SK-N-SH (cell line): ENCODE data around the gene ADISSP. TPM values are rescaled to one million over a fixed set of nuclear protein-coding genes. Genes with fewer than 3 reads are reported as not detected.
A peak's percentile ranks its signal among the peaks of the same experiment; 100 is the strongest.

ENCODE experiments used
- CTCF ChIA-PET: fragments of 300-600, 350-600 bp; formaldehyde crosslinking; extraction: SDS; loops from one replicate; lab custom pipeline; 2021; lab: Yijun Ruan, JAX
- POLR2A ChIA-PET: fragments of 350-600 bp; sonication (Branson Sonifier 250); formaldehyde crosslinking; extraction: SDS; loops from one replicate; lab custom pipeline; 2020; ENCODE audit warnings: antibody characterized with exemption, inconsistent platforms; lab: Yijun Ruan, JAX
- DNase-seq: peaks from one replicate; pipeline ENCODE4 v3.0.0; 2012
- H2AFZ ChIP-seq: fragments of 200-600 bp; sonication (generic); 2 replicates; pipeline ENCODE4 v1.8.1; 2016; ENCODE audit warnings: antibody characterized with exemption, mild to moderate bottlenecking, low read depth
- H3F3A ChIP-seq: fragments of 200-600 bp; sonication (generic); replicated peaks from 2 replicates; pipeline ENCODE3; 2016; ENCODE audit warnings: antibody characterized with exemption, mild to moderate bottlenecking; ENCODE audit not compliant: insufficient read depth
- H3K27ac ChIP-seq, 2 experiments: fragments of 200-500 bp in 1 of 2; fragments of 200-600 bp in 1 of 2; sonication (Bioruptor generic) in 1 of 2; sonication (generic), shearing (Covaris generic) in 1 of 2; 2 replicates each; pipeline versions ENCODE4 v1.5.1 to v1.6.1; 2014 to 2016; ENCODE audit warnings: low read depth in 2 of 2, inconsistent platforms in 1 of 2, low read length in 1 of 2, mild to moderate bottlenecking in 1 of 2, mixed read lengths in 1 of 2
- H3K27me3 ChIP-seq: fragments of 200-600 bp; sonication (generic), shearing (Covaris generic); 2 replicates; pipeline ENCODE4 v1.6.1; 2016; ENCODE audit warnings: mixed run types; ENCODE audit not compliant: insufficient read depth
- H3K36me3 ChIP-seq, 2 experiments: fragments of 200-500 bp in 1 of 2; fragments of 200-600 bp in 1 of 2; sonication (Bioruptor generic) in 1 of 2; sonication (generic) in 1 of 2; replicated peaks in 1 of 2; 2 replicates each; pipeline versions ENCODE3 to v1.5.1; 2014 to 2016; ENCODE audit warnings: low read length in 1 of 2, mild to moderate bottlenecking in 1 of 2; ENCODE audit not compliant: insufficient read depth in 2 of 2, control insufficient read depth in 1 of 2
- H3K4me1 ChIP-seq, 2 experiments: fragments of 200-500 bp in 1 of 2; fragments of 200-600 bp in 1 of 2; sonication (Bioruptor generic) in 1 of 2; sonication (generic), shearing (Covaris generic) in 1 of 2; 2 replicates each; pipeline versions ENCODE4 v1.5.1 to v1.6.1; 2014 to 2016; ENCODE audit warnings: low read depth in 1 of 2, low read length in 1 of 2, mixed run types in 1 of 2; ENCODE audit not compliant: insufficient read depth in 2 of 2, control insufficient read depth in 1 of 2
- H3K4me2 ChIP-seq: fragments of 200-600 bp; sonication (generic), shearing (Covaris generic); 2 replicates; pipeline ENCODE4 v1.6.1; 2017; ENCODE audit warnings: mixed run types
- H3K4me3 ChIP-seq, 2 experiments: fragments of 200-500 bp in 1 of 2; fragments of 200-600 bp in 1 of 2; sonication (Bioruptor generic) in 1 of 2; sonication (generic), shearing (Covaris generic) in 1 of 2; 2 replicates each; pipeline versions ENCODE4 v1.5.1 to v1.8.1; 2014 to 2016; ENCODE audit warnings: low read depth in 2 of 2, inconsistent platforms in 1 of 2, low read length in 1 of 2, mild to moderate bottlenecking in 1 of 2, mixed read lengths in 1 of 2, moderate library complexity in 1 of 2
- H3K79me2 ChIP-seq: fragments of 200-600 bp; sonication (generic); 2 replicates; pipeline ENCODE4 v1.8.1; 2017; ENCODE audit warnings: mild to moderate bottlenecking; ENCODE audit not compliant: insufficient read depth
- H3K9ac ChIP-seq: fragments of 200-600 bp; sonication (generic); 2 replicates; pipeline ENCODE4 v1.6.1; 2017; ENCODE audit warnings: mixed run types
- H3K9me2 ChIP-seq: fragments of 200-600 bp; sonication (generic); 2 replicates; pipeline ENCODE4 v1.6.1; 2017; ENCODE audit warnings: mixed run types
- H3K9me3 ChIP-seq: fragments of 200-600 bp; sonication (generic); 2 replicates; pipeline ENCODE4 v1.6.1; 2017; ENCODE audit warnings: mixed run types, mild to moderate bottlenecking, moderate library complexity
- H4K20me1 ChIP-seq: fragments of 200-600 bp; sonication (generic); 2 replicates; pipeline ENCODE4 v1.6.1; 2017; ENCODE audit warnings: mild to moderate bottlenecking, mixed run types; ENCODE audit not compliant: insufficient read depth
- CHD2 ChIP-seq: fragments of 150-350 bp; IDR thresholded peaks from 2 replicates; pipeline ENCODE4 v1.6.1; 2018; ENCODE audit warnings: low read length; ENCODE audit not compliant: partially characterized antibody
- EZH2phosphoT487 ChIP-seq: fragments of 200-600 bp; sonication (generic); IDR thresholded peaks from 2 replicates; pipeline ENCODE4 v1.6.1; 2017; ENCODE audit warnings: low read depth, mixed run types, mild to moderate bottlenecking, antibody characterized with exemption, moderate library complexity, borderline replicate concordance
- FOSL2 ChIP-seq: IDR thresholded peaks from 2 replicates; pipeline ENCODE4 v1.4.0; 2012; ENCODE audit warnings: low read depth, mild to moderate bottlenecking, moderate library complexity, borderline replicate concordance
- FOXJ3 ChIP-seq: sonication (generic); formaldehyde crosslinking; IDR thresholded peaks from 2 replicates; pipeline ENCODE4 v1.5.1; 2020; ENCODE audit warnings: mild to moderate bottlenecking, missing genetic modification reagents
- GABPA ChIP-seq: IDR thresholded peaks from 2 replicates; pipeline ENCODE4 v1.4.0; 2012; ENCODE audit warnings: low read depth, mild to moderate bottlenecking
- IRF3 ChIP-seq: fragments of 150-350 bp; IDR thresholded peaks from 2 replicates; pipeline ENCODE4 v1.6.1; 2016; ENCODE audit warnings: mild to moderate bottlenecking, low read depth, low read length
- NRF1 ChIP-seq: IDR thresholded peaks from 2 replicates; pipeline ENCODE4 v1.6.1; 2012; ENCODE audit warnings: low read depth, mild to moderate bottlenecking, low read length
- POLR2AphosphoS5 ChIP-seq: IDR thresholded peaks from 2 replicates; pipeline ENCODE4 v1.6.1; 2012; ENCODE audit warnings: low read depth, low read length
- RAD21 ChIP-seq: IDR thresholded peaks from 2 replicates; pipeline ENCODE4 v1.6.1; 2012; ENCODE audit warnings: mild to moderate bottlenecking, low read length
- RCOR1 ChIP-seq: fragments of 150-350 bp; IDR thresholded peaks from 2 replicates; pipeline ENCODE4 v1.6.1; 2017; ENCODE audit warnings: antibody characterized with exemption, low read length
- RXRA ChIP-seq: IDR thresholded peaks from 2 replicates; pipeline ENCODE4 v1.4.0; 2012; ENCODE audit warnings: low read depth, mild to moderate bottlenecking, borderline replicate concordance
- TAF1 ChIP-seq: IDR thresholded peaks from 2 replicates; pipeline ENCODE4 v1.6.1; 2012; ENCODE audit warnings: low read depth, mild to moderate bottlenecking, low read length, moderate library complexity, borderline replicate concordance
- YY1 ChIP-seq: IDR thresholded peaks from 2 replicates; pipeline ENCODE4 v1.4.0; 2012; ENCODE audit warnings: low read depth, mild to moderate bottlenecking
- ZBTB33 ChIP-seq: IDR thresholded peaks from 2 replicates; pipeline ENCODE4 v1.4.0; 2012; ENCODE audit warnings: low read depth, borderline replicate concordance
- WGBS: methylation state at CpG from one replicate; pipeline ENCODE4 v1.1.6; 2017; ENCODE audit warnings: low lambda C conversion rate; 5-methylcytosine and 5-hydroxymethylcytosine counted together
- polyA plus RNA-seq, 3 experiments: library from polyadenylated mRNA; depleted of rRNA; stranded (reverse); fragments of >200 nt; gene quantifications; 2 replicates each; pipeline ENCODE4 v1.2.3, GENCODE V29; 2012
- TF ChIP-seq, protein P1 (sequence below): fragments of 150-350 bp; IDR thresholded peaks from 2 replicates; pipeline ENCODE4 v1.6.1; 2017; ENCODE audit warnings: antibody characterized with exemption, low read length, low read depth, borderline replicate concordance

ADISSP gene
- polyA plus RNA-seq, 1 of the 3 experiments (the other 2 are of a cell fraction) = 73.9 TPM

DNA sequence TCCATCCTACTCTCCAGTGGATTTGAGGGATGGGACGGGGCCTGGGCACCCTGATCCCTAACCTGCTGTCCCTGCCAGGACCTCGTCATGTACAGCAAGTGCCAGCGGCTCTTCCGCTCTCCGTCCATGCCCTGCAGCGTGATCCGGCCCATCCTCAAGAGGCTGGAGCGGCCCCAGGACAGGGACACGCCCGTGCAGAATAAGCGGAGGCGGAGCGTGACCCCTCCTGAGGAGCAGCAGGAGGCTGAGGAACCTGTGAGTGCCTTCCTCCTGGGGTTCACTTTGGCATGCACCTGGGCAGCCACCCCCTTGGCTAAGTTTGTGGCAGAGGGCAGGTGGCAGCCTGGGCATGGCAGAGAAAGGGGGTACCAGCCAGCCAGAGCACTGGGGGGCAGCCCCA is 34.3 kb upstream of the ADISSP start (continued):
- TF ChIP-seq IRF3 = no peak
- no peak for TF ChIP-seq EZH2phosphoT487
- TF ChIP-seq RXRA = no peak
- no peak for TF ChIP-seq YY1
- TF ChIP-seq POLR2AphosphoS5 = no peak
- no peak for TF ChIP-seq CHD2
- TF ChIP-seq GABPA = no peak
- no peak for TF ChIP-seq RCOR1
- TF ChIP-seq FOXJ3 (CRISPR knock-in tag) = no peak

- Histone ChIP-seq H3K27me3 (no peaks in the 10 kb centered on the region), H3K4me2 (no peak overlapping the region), H3K27ac (0 out of 4 replicates have a peak overlapping the region, but pooled peaks of 1 of the 2 experiments have one; percentile 5), H3K36me3 (peaks cover 26 to 48% of the 10 kb centered on the region in 2 experiments), H3K9me2 (no peaks in the 10 kb centered on the region), H3K9ac (no peak overlapping the region), H3F3A (peaks cover 17% of the 10 kb centered on the region), H3K4me1 (peaks cover 25 to 41% of the 10 kb centered on the region in 2 experiments), H3K9me3 (no peaks in the 10 kb centered on the region)
- ChIA-PET CTCF (interaction anchor here (1.7 to 3.0 kb wide), 2 partner anchors 18 to 20 kb away, joined by 3 to 23 read pairs; partner anchors contain the start of genes AP5S1 and SPEF1), POLR2A (interaction anchor here (1.1 kb wide), 1 partner anchor 11 kb away, joined by 3 read pairs; no protein-coding TSS in a partner anchor)
- no peak for TF ChIP-seq GABPA
- no peak for TF ChIP-seq RAD21
- TF ChIP-seq, protein P1, sequence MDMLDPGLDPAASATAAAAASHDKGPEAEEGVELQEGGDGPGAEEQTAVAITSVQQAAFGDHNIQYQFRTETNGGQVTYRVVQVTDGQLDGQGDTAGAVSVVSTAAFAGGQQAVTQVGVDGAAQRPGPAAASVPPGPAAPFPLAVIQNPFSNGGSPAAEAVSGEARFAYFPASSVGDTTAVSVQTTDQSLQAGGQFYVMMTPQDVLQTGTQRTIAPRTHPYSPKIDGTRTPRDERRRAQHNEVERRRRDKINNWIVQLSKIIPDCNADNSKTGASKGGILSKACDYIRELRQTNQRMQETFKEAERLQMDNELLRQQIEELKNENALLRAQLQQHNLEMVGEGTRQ = no peak
- TF ChIP-seq, all 33 proteins: peak for 0
- H3K4me3 ChIP-seq = no peak overlapping the region
- H2AFZ ChIP-seq = no peak overlapping the region
- peaks cover 46% of the 10 kb centered on the region for H3K79me2 ChIP-seq
- DNase-seq = no peak
- WGBS = 87% methylated on average over 4 of the region's 4 CpGs
- no peaks in the 10 kb centered on the region for H4K20me1 ChIP-seq
Observed at GRCh38 chr20:3801299-3801698, 33.7 kb upstream of the ADISSP start.

- Histone ChIP-seq H3F3A (peaks cover 12% of the 10 kb centered on the region), H3K4me3 (no peak overlapping the region), H4K20me1 (no peaks in the 10 kb centered on the region), H3K4me2 (no peak overlapping the region), H3K9ac (no peak overlapping the region), H3K36me3 (peaks cover 26 to 48% of the 10 kb centered on the region in 2 experiments), H3K9me2 (no peaks in the 10 kb centered on the region), H3K9me3 (no peaks in the 10 kb centered on the region), H3K27ac (peak overlapping the region in 1 of 2 experiments; percentile 65; a peak in 1 of 4 replicates), H3K4me1 (peaks cover 20 to 41% of the 10 kb centered on the region in 2 experiments)
- CTCF ChIA-PET = interaction anchor here (1.7 to 3.0 kb wide), 2 partner anchors 18 to 19 kb away, joined by 3 to 23 read pairs; partner anchors contain the start of genes AP5S1 and SPEF1
- POLR2A ChIA-PET = interaction anchor here (1.1 kb wide), 1 partner anchor 10 kb away, joined by 3 read pairs; no protein-coding TSS in a partner anchor
- 86% methylated on average over 4 of the region's 8 CpGs for WGBS
- TF ChIP-seq ZBTB33 = no peak
- TF ChIP-seq NRF1 = no peak
- TF ChIP-seq FOXJ3 (CRISPR knock-in tag) = no peak
- TF ChIP-seq TAF1 = no peak
- TF ChIP-seq FOSL2 = no peak
- TF ChIP-seq, all 33 proteins: peak for 0
- H3K27me3 ChIP-seq = no peaks in the 10 kb centered on the region
- no peak for DNase-seq
- peaks cover 47% of the 10 kb centered on the region for H3K79me2 ChIP-seq
- H2AFZ ChIP-seq = no peak overlapping the region
Observed at GRCh38 chr20:3800878-3801260, 33.3 kb upstream of the ADISSP start.
